Brain microvascular endothelial cell (primary cell): Measurements from ENCODE around the gene IL1RL1.

ENCODE experiments used
- DNase-seq: peaks from one replicate; pipeline ENCODE4 v3.0.0-alpha.2; 2020
- H3K27ac ChIP-seq: fragments of 250-450 bp; sonication (Bioruptor Pico); 2 replicates; pipeline ENCODE4 v1.5.1; 2020; ENCODE audit warnings: mild to moderate bottlenecking, moderate library complexity
- H3K27me3 ChIP-seq: fragments of 250-450 bp; sonication (Bioruptor Pico); replicated peaks from 2 replicates; pipeline ENCODE4 v1.5.1; 2020; ENCODE audit warnings: mild to moderate bottlenecking
- H3K36me3 ChIP-seq: fragments of 250-450 bp; sonication (Bioruptor Pico); replicated peaks from 2 replicates; pipeline ENCODE4 v1.5.1; 2020; ENCODE audit warnings: mild to moderate bottlenecking
- H3K4me3 ChIP-seq: 2 replicates; pipeline ENCODE4 v1.5.1; 2011; ENCODE audit warnings: low read depth, mild to moderate bottlenecking, control low read depth, low read length, moderate library complexity
- in situ Hi-C: cut with HindIII; loops from 2 replicates; pipeline ENCODE4 v1.10.0; 2017; ENCODE audit warnings: low sequenced_read_pairs, low pct_ligation_motif_present
- TF ChIP-seq, protein P1 (sequence below): IDR thresholded peaks from 2 replicates; pipeline ENCODE4 v1.5.1; 2011; ENCODE audit warnings: low read depth, mild to moderate bottlenecking, moderate library complexity, low read length, control low read depth, inconsistent platforms; ENCODE audit errors: missing control alignments

Gene IL1RL1

DNA sequence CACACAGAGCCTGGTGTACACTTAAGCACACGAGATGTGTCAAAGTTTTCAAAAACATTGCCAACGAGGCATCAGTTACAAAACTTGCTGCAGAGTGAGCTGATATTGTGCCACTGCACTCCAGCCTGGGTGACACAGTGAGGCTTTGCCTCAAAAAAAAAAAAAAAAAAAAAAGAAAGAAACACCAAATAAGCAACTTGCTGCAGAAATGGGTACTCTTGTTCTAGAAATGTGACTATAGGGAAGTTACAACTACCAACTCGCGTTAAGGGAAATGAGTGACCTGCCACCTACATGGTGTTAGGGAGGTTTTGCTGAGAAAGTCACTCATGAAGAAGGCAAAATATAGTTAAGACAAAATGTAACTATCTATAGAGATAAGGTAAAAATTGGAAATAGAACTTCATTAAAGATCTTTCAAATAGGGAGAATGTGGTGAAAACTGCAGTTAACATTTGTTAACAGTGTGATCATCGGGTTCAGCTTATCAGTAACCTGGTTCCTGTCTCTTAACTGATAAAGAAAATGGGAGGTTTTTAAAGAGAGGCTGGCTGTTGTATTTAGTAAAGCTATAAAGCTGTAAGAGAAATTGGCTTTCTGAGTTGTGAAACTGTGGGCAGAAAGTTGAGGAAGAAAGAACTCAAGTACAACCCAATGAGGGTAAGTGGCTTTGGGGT lies at the start of gene IL1RL1:
TSS of gene IL1RL1 (plus strand) at position 600 of the 677 bp plus-strand sequence. CDS start 26,702 bp downstream, outside the sequence.
- in situ Hi-C loops, result no loop called here
- no peak within 1 kb of the TSS for H3K27ac ChIP-seq

DNA sequence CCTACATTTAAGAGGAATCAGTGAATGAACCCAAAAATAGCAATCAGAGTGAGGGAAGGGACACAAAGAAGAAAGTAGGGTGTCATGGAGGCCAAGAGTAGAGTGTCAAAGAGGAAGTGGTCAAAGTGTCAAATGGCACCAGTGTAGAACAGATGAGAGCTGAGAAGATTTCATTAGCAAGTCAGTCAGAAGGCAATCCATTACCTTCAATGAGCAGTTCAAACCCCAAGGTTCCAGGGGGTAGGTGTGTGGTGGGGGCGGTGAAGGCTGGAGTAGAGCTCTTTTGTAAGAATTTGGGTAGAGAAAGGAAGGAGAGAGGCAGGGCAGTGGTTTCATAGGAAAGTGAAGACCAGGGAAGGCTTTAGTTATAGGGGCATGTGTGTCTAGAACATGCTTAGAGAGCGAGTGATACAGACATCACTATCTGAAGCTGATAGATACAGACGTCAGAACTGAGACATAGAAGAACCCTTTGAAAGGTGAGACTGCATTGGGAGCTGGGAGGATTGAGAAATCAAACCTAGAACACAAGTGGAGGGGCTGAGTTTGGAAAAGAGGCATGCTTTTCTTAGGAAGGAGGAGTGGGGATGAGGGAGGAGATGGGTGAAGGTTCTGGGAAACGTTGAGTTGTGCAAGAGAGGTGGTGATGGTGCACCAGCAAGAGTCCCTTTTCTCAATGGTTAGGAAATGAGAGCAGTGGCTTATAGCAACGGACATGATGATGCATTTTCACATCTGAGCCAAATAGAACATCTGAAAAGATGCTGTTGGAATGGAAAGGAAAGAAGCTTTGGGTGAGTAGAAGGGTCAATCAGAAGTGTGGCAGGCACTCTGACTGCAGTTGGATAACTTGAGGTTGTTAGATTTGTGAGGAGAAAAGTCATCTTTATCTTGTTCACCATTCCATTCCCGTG lies 48.9 kb upstream of the IL1RL1 start:
- H3K27ac ChIP-seq, result no peak overlapping the region
- DNase-seq, result no peak
- in situ Hi-C loops, result no loop called here

More for the DNA sequence above, at the start of gene IL1RL1:
- TF ChIP-seq, protein P1, sequence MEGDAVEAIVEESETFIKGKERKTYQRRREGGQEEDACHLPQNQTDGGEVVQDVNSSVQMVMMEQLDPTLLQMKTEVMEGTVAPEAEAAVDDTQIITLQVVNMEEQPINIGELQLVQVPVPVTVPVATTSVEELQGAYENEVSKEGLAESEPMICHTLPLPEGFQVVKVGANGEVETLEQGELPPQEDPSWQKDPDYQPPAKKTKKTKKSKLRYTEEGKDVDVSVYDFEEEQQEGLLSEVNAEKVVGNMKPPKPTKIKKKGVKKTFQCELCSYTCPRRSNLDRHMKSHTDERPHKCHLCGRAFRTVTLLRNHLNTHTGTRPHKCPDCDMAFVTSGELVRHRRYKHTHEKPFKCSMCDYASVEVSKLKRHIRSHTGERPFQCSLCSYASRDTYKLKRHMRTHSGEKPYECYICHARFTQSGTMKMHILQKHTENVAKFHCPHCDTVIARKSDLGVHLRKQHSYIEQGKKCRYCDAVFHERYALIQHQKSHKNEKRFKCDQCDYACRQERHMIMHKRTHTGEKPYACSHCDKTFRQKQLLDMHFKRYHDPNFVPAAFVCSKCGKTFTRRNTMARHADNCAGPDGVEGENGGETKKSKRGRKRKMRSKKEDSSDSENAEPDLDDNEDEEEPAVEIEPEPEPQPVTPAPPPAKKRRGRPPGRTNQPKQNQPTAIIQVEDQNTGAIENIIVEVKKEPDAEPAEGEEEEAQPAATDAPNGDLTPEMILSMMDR, result no peak
- no peak for DNase-seq
- H3K4me3 ChIP-seq, result no peak within 1 kb of the TSS
- no peaks in the 10 kb centered on the region for H3K27me3 ChIP-seq
- no peaks in the 10 kb centered on the region for H3K36me3 ChIP-seq

DNA sequence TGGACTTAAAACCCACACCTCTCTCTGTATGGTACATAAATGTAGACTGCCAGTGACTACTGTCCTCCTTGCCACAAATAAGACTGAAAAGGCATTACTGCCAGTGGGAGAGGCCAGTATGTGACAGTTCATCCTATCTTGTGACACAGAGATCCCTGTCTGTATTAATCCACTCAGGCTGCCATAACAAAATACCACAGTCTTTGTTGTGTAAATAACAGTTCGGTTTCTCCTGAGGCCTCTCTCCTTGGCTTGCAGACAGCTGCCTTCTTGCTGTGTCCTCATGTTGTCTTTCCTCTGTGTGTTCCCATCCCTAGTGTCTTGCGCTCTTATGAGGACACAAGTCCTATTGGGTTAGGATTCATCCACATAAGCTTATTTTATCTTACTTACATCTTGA lies 46.4 kb upstream of the IL1RL1 start:
- in situ Hi-C loops, result no loop called here
- H3K4me3 ChIP-seq, result no peak overlapping the region
- H3K27me3 ChIP-seq, result no peaks in the 10 kb centered on the region
- DNase-seq, result no peak
- TF ChIP-seq, protein P1, result no peak
- no peak overlapping the region for H3K27ac ChIP-seq
- H3K36me3 ChIP-seq, result no peaks in the 10 kb centered on the region

More for the DNA sequence above, 48.9 kb upstream of the IL1RL1 start:
- no peak overlapping the region for H3K4me3 ChIP-seq
- no peaks in the 10 kb centered on the region for H3K36me3 ChIP-seq
- TF ChIP-seq, protein P1, result no peak
- no peaks in the 10 kb centered on the region for H3K27me3 ChIP-seq

DNA sequence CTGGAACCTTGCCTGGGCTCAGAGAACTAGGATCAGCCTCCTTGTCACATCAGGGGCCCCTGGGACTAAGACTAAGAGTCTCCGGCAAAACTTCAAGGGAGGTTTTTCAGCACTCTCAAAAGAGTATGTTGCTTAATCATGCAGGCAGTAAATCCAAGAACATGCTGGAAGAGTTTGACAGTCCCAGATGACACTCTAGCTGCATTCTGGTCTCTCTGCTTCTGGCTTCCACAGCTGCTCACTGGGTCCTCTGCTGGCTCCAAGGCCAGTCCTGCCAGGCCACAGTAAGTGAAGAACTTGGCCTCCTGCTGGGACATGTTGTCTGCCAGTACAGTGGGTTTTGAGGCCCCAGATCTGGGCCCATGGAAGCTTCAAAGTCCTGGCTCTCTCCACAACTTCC lies 45.2 kb upstream of the IL1RL1 start:
- TF ChIP-seq, protein P1, result no peak
- no peak for DNase-seq
- no peaks in the 10 kb centered on the region for H3K27me3 ChIP-seq
- in situ Hi-C loops, result no loop called here
- no peak overlapping the region for H3K4me3 ChIP-seq
- H3K27ac ChIP-seq, result no peak overlapping the region
- H3K36me3 ChIP-seq, result no peaks in the 10 kb centered on the region

DNA sequence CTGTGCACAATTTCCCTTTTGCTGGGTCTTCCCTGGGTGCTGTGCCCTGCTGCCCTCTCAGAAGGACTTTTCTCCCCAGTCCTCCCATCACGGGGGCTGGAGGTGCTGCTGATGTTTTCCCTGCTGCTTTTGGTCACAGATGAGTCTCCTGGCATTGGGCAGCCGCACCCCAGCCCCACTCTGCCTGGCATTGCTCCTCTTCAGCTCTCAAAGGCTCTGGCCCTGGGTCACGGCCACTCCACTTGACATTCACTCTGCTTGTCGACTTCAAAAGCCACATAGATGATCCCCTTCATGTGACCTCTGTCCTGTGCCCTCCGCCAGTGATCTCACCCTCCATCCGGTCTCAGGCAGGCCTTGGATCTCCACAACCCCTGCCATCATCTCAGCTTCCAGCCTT lies 43.6 kb upstream of the IL1RL1 start:
- H3K27me3 ChIP-seq, result no peaks in the 10 kb centered on the region
- DNase-seq, result no peak
- in situ Hi-C loops, result no loop called here
- no peak overlapping the region for H3K4me3 ChIP-seq
- no peak overlapping the region for H3K27ac ChIP-seq
- TF ChIP-seq, protein P1, result no peak
- H3K36me3 ChIP-seq, result no peaks in the 10 kb centered on the region
